GM19240 (cell line): ENCODE data around the gene RSBN1L.
"Not testable (repeated sequence)": the region's sequence is repeated elsewhere in the genome, so short reads cannot be mapped to it uniquely, and the experiment has no call there.

Experiments used
- DNase-seq: peaks from one replicate; pipeline ENCODE4 v3.0.0; 2011; ENCODE audit warnings: low spot score; ENCODE audit not compliant: insufficient read length

RSBN1L gene

GRCh38 chr7:77687100-77687746, 9.0 kb upstream of the RSBN1L start:
- no peak for DNase-seq

GRCh38 chr7:77687747-77688144, 8.5 kb upstream of the RSBN1L start:
- DNase-seq, result no peak

- no peak for DNase-seq
Observed at GRCh38 chr7:77690289-77690688, 6.0 kb upstream of the RSBN1L start.

GRCh38 chr7:77691892-77692491, 4.3 kb upstream of the RSBN1L start:
- no peak for DNase-seq

GRCh38 chr7:77693830-77694583, 2.3 kb upstream of the RSBN1L start:
- DNase-seq, result no peak

- no peak for DNase-seq
Observed at GRCh38 chr7:77696643-77697534, 630 bp downstream of the RSBN1L start.

GRCh38 chr7:77697535-77697831, 1.2 kb downstream of the RSBN1L start:
- no peak for DNase-seq

- no peak for DNase-seq
Observed at GRCh38 chr7:77698042-77698625, 1.9 kb downstream of the RSBN1L start.

- peak; percentile 30 for DNase-seq
Observed at GRCh38 chr7:77699056-77699455, 2.8 kb downstream of the RSBN1L start.

- no peak for DNase-seq
Observed at GRCh38 chr7:77702513-77702912, 6.3 kb downstream of the RSBN1L start.

GRCh38 chr7:77702968-77703472, 6.8 kb downstream of the RSBN1L start:
- no peak for DNase-seq

GRCh38 chr7:77703669-77704068, 7.4 kb downstream of the RSBN1L start:
- DNase-seq, result not testable (repeated sequence)

- DNase-seq, result no peak
Observed at GRCh38 chr7:77707504-77707992, 11.3 kb downstream of the RSBN1L start.

- DNase-seq, result no peak
Observed at GRCh38 chr7:77710067-77710466, 13.8 kb downstream of the RSBN1L start.

GRCh38 chr7:77710861-77711260, 14.6 kb downstream of the RSBN1L start:
- DNase-seq, result no peak

GRCh38 chr7:77714195-77714594, 17.9 kb downstream of the RSBN1L start:
- DNase-seq, result no peak

GRCh38 chr7:77714931-77715330, 18.7 kb downstream of the RSBN1L start:
- not testable (repeated sequence) for DNase-seq

GRCh38 chr7:77716804-77717203, 20.5 kb downstream of the RSBN1L start:
- no peak for DNase-seq

GRCh38 chr7:77717566-77717965, 21.3 kb downstream of the RSBN1L start:
- DNase-seq, result not testable (repeated sequence)

GRCh38 chr7:77727527-77727926, 31.3 kb downstream of the RSBN1L start:
- DNase-seq, result no peak
